ENCODE results near the gene STRN4. TPM values are rescaled to one million over a fixed set of nuclear protein-coding genes. Genes with fewer than 3 reads are reported as not detected.

Gene STRN4
- polyA plus RNA-seq, 1 donor from 2014 or later, result 153 TPM

GRCh38 chr19:46687438-46688145, 58.7 kb downstream of the STRN4 start:
- Histone ChIP-seq H3K36me3 (ENCODE audit: insufficient read depth, low read length) (peaks cover 4% of the 10 kb centered on the region), H3K9me3 (ENCODE audit: low read length) (no peaks in the 10 kb centered on the region), H3K27me3 (ENCODE audit: insufficient read depth, low read depth, low read length) (no peaks in the 10 kb centered on the region), H3F3A (ENCODE audit: insufficient read depth, low read length, poor library complexity, severe bottlenecking) (no peaks in the 10 kb centered on the region), H3K4me2 (ENCODE audit: low read length) (no peak overlapping the region), H3K27ac (ENCODE audit: low read length) (no peak overlapping the region), H3K4me3 (ENCODE audit: low read length) (no peak overlapping the region), H4K20me1 (ENCODE audit: insufficient read depth) (no peaks in the 10 kb centered on the region), H3K79me2 (replicated peaks; ENCODE audit: insufficient read depth, low read length) (no peaks in the 10 kb centered on the region), H3K9ac (ENCODE audit: low read length) (no peak overlapping the region), H3K9me2 (ENCODE audit: insufficient read depth, low read length) (no peaks in the 10 kb centered on the region), H2AFZ (ENCODE audit: low read depth, low read length) (no peak overlapping the region)
- TF ChIP-seq SMC3 (conservative IDR thresholded peaks at IDR 0.05; ENCODE audit: poor library complexity) (no peak), RAD21 (conservative IDR thresholded peaks at IDR 0.05) (no peak), TAF1 (IDR thresholded peaks at IDR 0.05; ENCODE audit: low read depth) (no peak), POLR2AphosphoS5 (IDR thresholded peaks at IDR 0.05) (no peak), REST (IDR thresholded peaks at IDR 0.05; ENCODE audit: borderline replicate concordance) (no peak), MXI1 (conservative IDR thresholded peaks at IDR 0.05; ENCODE audit: poor library complexity, severe bottlenecking) (no peak), EZH2 (IDR thresholded peaks at IDR 0.05; ENCODE audit: borderline replicate concordance, insufficient read depth, low read length, poor library complexity, severe bottlenecking) (no peak), CTCF (IDR thresholded peaks at IDR 0.05; ENCODE audit: poor library complexity, severe bottlenecking) (no peak), EP300 (conservative IDR thresholded peaks at IDR 0.05; ENCODE audit: poor library complexity, severe bottlenecking) (no peak)

GRCh38 chr19:46685189-46685588, 61.1 kb downstream of the STRN4 start:
- H3F3A ChIP-seq (ENCODE audit: insufficient read depth, low read length, poor library complexity, severe bottlenecking), result no peaks in the 10 kb centered on the region
- H3K27me3 ChIP-seq (ENCODE audit: insufficient read depth, low read depth, low read length), result no peaks in the 10 kb centered on the region
- peaks cover 4% of the 10 kb centered on the region for H3K36me3 ChIP-seq (ENCODE audit: insufficient read depth, low read length)
- H3K9ac ChIP-seq (ENCODE audit: low read length), result no peak overlapping the region
- no peaks in the 10 kb centered on the region for H3K9me3 ChIP-seq (ENCODE audit: low read length)
- H3K79me2 ChIP-seq (replicated peaks; ENCODE audit: insufficient read depth, low read length), result no peaks in the 10 kb centered on the region
- H3K27ac ChIP-seq (ENCODE audit: low read length), result no peak overlapping the region
- no peak overlapping the region for H3K4me3 ChIP-seq (ENCODE audit: low read length)
- H3K9me2 ChIP-seq (ENCODE audit: insufficient read depth, low read length), result no peaks in the 10 kb centered on the region
- no peaks in the 10 kb centered on the region for H4K20me1 ChIP-seq (ENCODE audit: insufficient read depth)
- H3K4me2 ChIP-seq (ENCODE audit: low read length), result no peak overlapping the region
- H2AFZ ChIP-seq (ENCODE audit: low read depth, low read length), result no peak overlapping the region
- TF ChIP-seq EP300 (conservative IDR thresholded peaks at IDR 0.05; ENCODE audit: poor library complexity, severe bottlenecking), result no peak
- no peak for TF ChIP-seq MXI1 (conservative IDR thresholded peaks at IDR 0.05; ENCODE audit: poor library complexity, severe bottlenecking)

Data from neural cell (in vitro differentiated cells).